HG03439 (cell line): ENCODE data around the gene NDFIP2.

Experiments
- ATAC-seq: cut with Tn5 transposase; IDR thresholded peaks from one replicate; pipeline ENCODE4 v1.9.1; 2021; ENCODE audit warnings: mild to moderate bottlenecking, moderate library complexity; ENCODE audit not compliant: unreplicated experiment

The NDFIP2 gene

GRCh38 chr13:79492918-79493594 lies 12.1 kb downstream of the NDFIP2 start:
- no peak for ATAC-seq

GRCh38 chr13:79496188-79496587 lies 15.2 kb downstream of the NDFIP2 start:
- ATAC-seq: peak; percentile 70

GRCh38 chr13:79497064-79497463 lies 16.1 kb downstream of the NDFIP2 start:
- no peak for ATAC-seq

- ATAC-seq: no peak
These were observed 16.9 kb downstream of the NDFIP2 start for GRCh38 chr13:79497852-79498251.

GRCh38 chr13:79500829-79501228 lies 19.9 kb downstream of the NDFIP2 start:
- ATAC-seq: no peak

GRCh38 chr13:79501538-79502232 lies 20.7 kb downstream of the NDFIP2 start:
- ATAC-seq: no peak

- no peak for ATAC-seq
These were observed 22.0 kb downstream of the NDFIP2 start for GRCh38 chr13:79502859-79503468.

GRCh38 chr13:79503473-79504017 lies 22.6 kb downstream of the NDFIP2 start:
- ATAC-seq: no peak

- ATAC-seq: no peak
These were observed 27.4 kb downstream of the NDFIP2 start for GRCh38 chr13:79508224-79508961.

GRCh38 chr13:79511611-79512010 lies 30.7 kb downstream of the NDFIP2 start:
- ATAC-seq: no peak

- ATAC-seq: no peak
These were observed 32.0 kb downstream of the NDFIP2 start for GRCh38 chr13:79512950-79513349.

GRCh38 chr13:79516595-79516994 lies 35.6 kb downstream of the NDFIP2 start:
- ATAC-seq: no peak

- no peak for ATAC-seq
These were observed 38.3 kb downstream of the NDFIP2 start for GRCh38 chr13:79519255-79519654.

- peak; percentile 79 for ATAC-seq
These were observed 41.6 kb downstream of the NDFIP2 start for GRCh38 chr13:79522583-79522982.

- ATAC-seq: no peak
These were observed 44.3 kb downstream of the NDFIP2 start for GRCh38 chr13:79525064-79525857.

GRCh38 chr13:79527698-79528097 lies 46.7 kb downstream of the NDFIP2 start:
- ATAC-seq: no peak

GRCh38 chr13:79528356-79528755 lies 47.4 kb downstream of the NDFIP2 start:
- no peak for ATAC-seq

GRCh38 chr13:79528759-79529191 lies 47.8 kb downstream of the NDFIP2 start:
- ATAC-seq: no peak

GRCh38 chr13:79529817-79530216 lies 48.9 kb downstream of the NDFIP2 start:
- ATAC-seq: no peak

- no peak for ATAC-seq
These were observed 49.3 kb downstream of the NDFIP2 start for GRCh38 chr13:79530270-79530669.
